Thoracic aorta (tissue), 2 donors: ENCODE measurements around the gene SUSD4. TPM values are rescaled to one million over a fixed set of nuclear protein-coding genes. Genes with fewer than 3 reads are reported as not detected.

Source experiments
- ATAC-seq: fragments of 150-250 bp; one replicate; pipeline ENCODE4 v1.8.0; 2017; ENCODE audit warnings: low read depth; ENCODE audit not compliant: insufficient number of reproducible peaks, low FRiP score
- DNase-seq: peaks from one replicate; pipeline ENCODE4 v3.0.0-alpha.2; 2020; ENCODE audit warnings: low spot score
- H3K27ac ChIP-seq, 2 donors: fragments of 200-600 bp; sonication (generic); 1 replicate in 1 of 2; 2 replicates in 1 of 2; pipeline ENCODE4 v1.5.1; 2016; ENCODE audit warnings: mild to moderate bottlenecking in 2 of 2, moderate library complexity in 2 of 2
- H3K27me3 ChIP-seq: fragments of 200-600 bp; sonication (generic); replicated peaks from 2 replicates; pipeline ENCODE4 v1.6.0; 2016; ENCODE audit warnings: mild to moderate bottlenecking; ENCODE audit not compliant: insufficient read depth
- H3K36me3 ChIP-seq: fragments of 200-600 bp; sonication (generic); one replicate; pipeline ENCODE4 v1.5.1; 2016
- H3K4me1 ChIP-seq, 2 donors: fragments of 200-600 bp; sonication (generic); 1 replicate in 1 of 2; 2 replicates in 1 of 2; pipeline versions ENCODE4 v1.5.1 to v1.6.0; 2016; ENCODE audit warnings: low read depth in 2 of 2, mild to moderate bottlenecking in 1 of 2; ENCODE audit not compliant: control insufficient read depth in 1 of 2
- H3K4me3 ChIP-seq: fragments of 200-600 bp; sonication (generic); 2 replicates; pipeline ENCODE4 v1.5.1; 2016; ENCODE audit warnings: mild to moderate bottlenecking
- H3K9me3 ChIP-seq: fragments of 200-600 bp; sonication (generic); 2 replicates; pipeline ENCODE4 v1.5.1; 2016
- CTCF ChIP-seq: fragments of 200-600 bp; sonication (generic); IDR thresholded peaks from one replicate; pipeline ENCODE4 v1.5.1; 2019; ENCODE audit warnings: antibody characterized with exemption
- total RNA-seq, 2 donors: library from RNA; depleted of rRNA; stranded (reverse); fragments of >200 nt; gene quantifications; one replicate each; pipeline versions ENCODE4 v1.1.0 to v1.2.3, GENCODE V29; 2016

SUSD4 gene
- total RNA-seq, 2 donors from 2014 or later, result 1.6 TPM; not detected in 1

- no peaks in the 10 kb centered on the region for H3K36me3 ChIP-seq
- ATAC-seq, result no peak
- no peaks in the 10 kb centered on the region for H3K4me1 ChIP-seq
- no peak for TF ChIP-seq CTCF
- H3K27ac ChIP-seq, result no peak overlapping the region
- no peak for DNase-seq
- no peaks in the 10 kb centered on the region for H3K9me3 ChIP-seq
- no peak overlapping the region for H3K4me3 ChIP-seq
- H3K27me3 ChIP-seq, result no peaks in the 10 kb centered on the region
These were observed 173.9 kb downstream of the SUSD4 start for GRCh38 chr1:223189903-223190724.

- no peak for ATAC-seq
- TF ChIP-seq CTCF, result no peak
- Histone ChIP-seq H3K36me3 (no peaks in the 10 kb centered on the region), H3K9me3 (no peaks in the 10 kb centered on the region), H3K4me1 (no peaks in the 10 kb centered on the region), H3K27ac (no peak overlapping the region), H3K4me3 (no peak overlapping the region), H3K27me3 (no peaks in the 10 kb centered on the region)
- DNase-seq, result no peak
These were observed 174.5 kb downstream of the SUSD4 start for GRCh38 chr1:223189525-223189902.

- no peak for ATAC-seq
- Histone ChIP-seq H3K36me3 (no peaks in the 10 kb centered on the region), H3K4me1 (no peaks in the 10 kb centered on the region), H3K27ac (no peak overlapping the region), H3K9me3 (no peaks in the 10 kb centered on the region), H3K27me3 (no peaks in the 10 kb centered on the region), H3K4me3 (no peak overlapping the region)
- no peak for TF ChIP-seq CTCF
- DNase-seq, result no peak
These were observed 175.2 kb downstream of the SUSD4 start for GRCh38 chr1:223188618-223189356.

- no peak for DNase-seq
- no peak for TF ChIP-seq CTCF
- no peaks in the 10 kb centered on the region for H3K9me3 ChIP-seq
- no peak overlapping the region for H3K4me3 ChIP-seq
- no peaks in the 10 kb centered on the region for H3K36me3 ChIP-seq
- ATAC-seq, result no peak
- H3K4me1 ChIP-seq, result no peaks in the 10 kb centered on the region
- no peak overlapping the region for H3K27ac ChIP-seq
- no peaks in the 10 kb centered on the region for H3K27me3 ChIP-seq
These were observed 177.2 kb downstream of the SUSD4 start for GRCh38 chr1:223186800-223187199.

- H3K9me3 ChIP-seq, result no peaks in the 10 kb centered on the region
- DNase-seq, result no peak
- no peak for TF ChIP-seq CTCF
- H3K4me3 ChIP-seq, result no peak overlapping the region
- no peak for ATAC-seq
- no peak overlapping the region for H3K27ac ChIP-seq
- H3K27me3 ChIP-seq, result no peaks in the 10 kb centered on the region
- no peaks in the 10 kb centered on the region for H3K36me3 ChIP-seq
- peaks cover 0 to under 1% of the 10 kb centered on the region in 2 donors for H3K4me1 ChIP-seq
These were observed 180.6 kb downstream of the SUSD4 start for GRCh38 chr1:223183268-223183862.
